Stimulated activated CD8-positive, alpha-beta memory T cell treated with anti-CD3 and anti-CD28 coated beads, Interleukin-4, amount 100 ng/mL, for 1 hour (primary cell): ENCODE results near the gene KIF18B.

Source experiments
- DNase-seq, 2 donors: peaks; one replicate each; pipeline ENCODE4 v3.0.0-alpha.2; 2020; ENCODE audit warnings: low read depth in 2 of 2, low spot score in 1 of 2

KIF18B gene

DNA sequence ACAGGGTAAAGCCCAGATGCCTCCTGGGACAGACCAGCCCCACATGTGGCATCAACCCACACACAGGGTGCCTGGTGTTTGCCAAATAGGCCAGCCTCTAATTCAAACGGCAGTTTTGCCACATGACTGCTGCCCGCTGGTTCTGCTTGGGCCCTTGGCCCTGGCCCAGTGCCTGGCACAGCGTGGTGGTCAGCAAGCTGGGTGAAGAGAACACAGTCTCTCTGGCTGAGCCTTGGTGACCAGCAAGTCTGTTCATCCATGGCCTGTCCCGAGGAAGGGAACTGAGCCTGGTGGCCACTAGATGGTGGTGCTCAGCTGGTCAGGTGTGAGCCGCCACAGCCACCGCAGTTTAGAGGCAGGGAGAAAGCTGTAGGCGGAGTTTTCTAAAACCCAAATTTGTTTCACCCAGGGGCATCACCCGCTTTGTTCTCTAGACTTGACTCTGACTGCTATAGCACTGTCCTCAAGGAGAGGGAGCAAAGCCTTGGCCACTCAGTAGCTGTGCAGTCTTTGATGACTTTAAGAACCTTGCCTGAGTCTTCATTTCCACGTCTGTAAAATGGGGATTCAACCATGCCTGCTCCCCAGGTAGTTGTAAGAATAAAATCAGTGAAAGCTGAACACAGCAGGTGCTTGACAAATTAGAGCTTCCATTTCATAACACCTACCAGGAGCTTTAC is 27.5 kb downstream of the KIF18B start:
- peak; percentile 18 to 28 for DNase-seq

DNA sequence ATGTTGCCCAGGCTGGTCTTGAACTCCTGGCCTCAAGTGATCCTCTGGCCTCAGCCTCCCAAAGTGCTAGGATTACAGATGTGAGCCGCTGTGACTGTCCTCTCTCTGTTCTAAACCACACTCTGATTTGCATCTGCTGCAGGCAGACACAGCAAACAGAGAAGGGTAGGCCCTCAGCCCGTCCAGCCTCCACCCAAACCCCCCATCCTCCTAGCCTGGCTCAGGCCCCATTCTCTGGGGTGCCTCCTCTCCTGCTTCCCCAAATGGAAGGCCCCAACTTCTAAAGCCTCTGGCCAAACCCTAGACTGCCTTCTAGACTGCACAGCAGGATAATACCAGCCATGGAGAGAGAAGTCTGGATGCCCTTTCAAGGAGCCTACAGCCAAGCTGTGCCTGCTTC is 28.2 kb downstream of the KIF18B start:
- DNase-seq: no peak

DNA sequence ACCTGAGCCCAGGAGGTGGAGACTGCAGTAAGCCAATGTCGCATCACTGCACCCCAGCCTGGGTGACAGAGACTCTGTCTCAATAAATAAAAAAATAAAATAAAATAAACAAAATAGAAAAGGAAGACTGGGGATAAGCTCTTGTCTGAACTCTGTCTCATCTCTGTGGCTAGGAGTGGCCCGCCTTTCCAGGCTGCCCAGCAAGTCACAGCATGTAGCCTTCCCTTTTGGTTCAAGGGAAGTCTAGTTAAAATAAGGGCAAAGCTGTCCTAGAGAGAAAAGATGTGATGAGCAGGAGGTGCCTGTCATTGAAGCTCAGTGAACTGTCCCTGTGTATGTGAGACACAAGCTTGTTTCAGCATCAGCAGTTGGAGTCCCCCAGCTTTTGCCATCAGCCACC is 29.6 kb downstream of the KIF18B start:
- DNase-seq: no peak

DNA sequence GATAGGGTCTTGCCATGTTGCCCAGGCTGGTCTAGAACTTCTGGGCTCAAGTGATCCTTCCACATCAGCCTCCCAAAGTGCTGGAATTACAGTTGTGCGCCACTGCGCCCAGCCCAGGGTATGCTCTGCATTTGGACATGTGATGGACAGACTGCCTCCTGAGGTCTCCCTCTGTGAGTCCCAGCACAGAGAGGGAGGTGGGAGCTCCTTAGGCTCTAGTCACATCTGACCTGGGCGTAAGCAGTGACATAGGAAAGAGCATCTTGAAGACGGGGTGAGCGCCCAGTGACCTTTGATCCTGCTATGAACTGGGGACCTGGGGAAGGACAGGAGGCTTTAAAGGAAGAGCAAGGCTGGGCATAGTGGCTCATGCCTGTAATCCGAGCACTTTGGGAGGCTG is 30.1 kb downstream of the KIF18B start:
- no peak for DNase-seq

DNA sequence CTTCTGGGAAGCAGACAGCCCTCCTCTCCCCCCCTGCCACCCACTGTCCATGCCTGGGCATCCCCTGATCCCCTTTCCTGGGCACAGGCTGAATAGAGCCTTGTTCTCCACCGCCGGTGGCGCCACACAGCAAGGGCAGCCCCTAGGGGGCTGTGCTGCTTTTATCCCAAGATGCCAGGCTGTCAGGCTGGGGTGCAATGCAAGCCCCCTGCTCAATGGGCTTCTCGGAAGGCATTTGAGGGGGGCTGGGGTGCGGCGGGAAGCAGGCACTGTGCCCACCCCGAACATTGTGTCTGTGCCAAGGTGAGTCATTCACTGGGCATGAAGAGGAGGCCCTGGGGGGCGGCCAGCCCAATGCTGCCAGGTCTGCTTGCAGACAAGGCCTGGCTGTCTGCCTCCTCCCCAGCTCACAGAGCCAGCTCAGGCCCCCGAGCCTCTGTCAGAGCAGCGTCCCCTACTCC is 30.8 kb downstream of the KIF18B start:
- DNase-seq: no peak

DNA sequence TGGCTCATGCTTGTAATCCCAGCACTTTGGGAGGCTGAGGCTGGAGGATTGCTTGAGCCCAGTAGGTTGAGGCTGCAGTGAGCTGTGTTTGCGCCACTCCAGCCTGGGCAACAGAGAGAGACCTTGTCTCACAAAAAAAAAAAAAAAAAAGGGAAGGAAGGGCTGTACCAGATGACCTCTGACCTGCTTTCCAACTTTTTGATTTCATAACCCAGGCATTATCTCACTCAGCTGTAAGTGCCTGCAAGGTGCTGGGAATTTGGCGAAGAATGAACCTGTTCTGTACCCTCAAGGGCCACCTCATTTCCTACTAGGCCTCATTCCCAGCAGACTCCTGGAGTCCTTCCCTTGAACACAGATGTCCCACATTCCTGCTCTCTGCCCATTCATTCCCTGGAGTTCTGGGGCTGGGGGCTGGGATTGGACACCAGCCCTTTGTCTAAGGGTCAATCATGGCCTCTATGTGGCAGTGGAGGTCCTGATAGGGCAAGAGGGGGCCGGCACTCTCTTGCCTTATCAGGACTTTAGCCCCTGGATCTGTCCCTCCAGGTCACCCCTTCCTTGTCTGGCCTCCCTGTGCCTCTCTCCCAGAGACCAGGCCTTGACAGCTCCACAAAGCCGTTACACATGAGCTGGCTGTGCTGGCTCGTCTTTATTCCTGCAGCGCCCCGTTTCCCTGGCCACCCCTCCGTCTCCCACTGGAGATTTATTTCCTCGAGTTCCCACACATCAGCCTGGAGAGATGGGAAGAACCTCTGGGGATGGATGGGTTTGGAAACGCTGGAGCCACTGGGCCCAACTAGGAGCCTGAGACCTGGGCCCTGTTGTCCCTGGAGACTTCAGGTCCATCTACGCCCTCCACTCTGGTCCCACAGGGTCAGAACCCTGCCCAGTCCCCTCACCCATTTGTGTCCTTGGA is 31.5 kb downstream of the KIF18B start:
- DNase-seq: no peak

DNA sequence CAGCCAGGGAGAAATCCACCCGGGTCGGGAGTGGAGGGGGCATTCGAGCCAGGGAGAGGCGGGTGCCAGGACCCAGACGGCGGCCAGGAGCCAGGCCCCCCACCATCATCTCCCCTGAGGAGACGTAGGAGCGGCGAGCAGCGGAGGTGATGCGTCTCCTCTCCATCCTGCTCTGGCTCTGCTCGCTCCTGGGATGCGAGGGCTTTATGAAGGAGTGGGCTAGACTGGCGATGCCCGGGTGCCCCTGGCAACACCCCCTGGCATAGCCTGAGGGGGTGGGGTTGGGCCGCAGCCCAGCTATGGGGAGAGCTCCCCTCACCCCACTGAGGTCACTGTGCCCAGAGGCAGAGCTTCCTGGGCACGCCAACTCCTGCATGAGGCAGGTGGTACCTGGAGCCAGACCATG is 32.2 kb downstream of the KIF18B start, which contains the start of gene GFAP:
GFAP (minus strand) TSS at position 180 of the 406 bp plus-strand sequence; CDS start at position 166, 14 bp downstream.
- DNase-seq: no peak

GRCh38 chr17:44914698-44915271 is 32.8 kb downstream of the KIF18B start:
- no peak for DNase-seq

DNA sequence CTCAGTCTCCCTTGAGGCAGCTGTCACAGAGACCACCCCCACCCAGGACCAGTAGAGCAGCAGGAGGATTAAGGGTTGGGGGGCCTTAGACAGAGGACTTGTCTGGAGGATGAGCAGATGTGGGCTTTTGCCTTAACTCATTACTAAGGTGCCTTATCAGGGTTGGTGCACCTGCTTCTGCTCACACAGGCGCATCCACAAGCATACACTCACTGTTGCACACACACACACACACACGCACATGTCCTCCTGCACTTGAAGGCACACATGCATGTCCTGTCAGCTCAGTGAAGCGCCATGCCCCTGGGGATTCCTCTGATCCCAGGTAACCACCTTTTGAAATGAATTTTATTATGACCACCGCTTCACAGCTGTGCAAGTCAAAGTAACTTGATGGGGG is 33.4 kb downstream of the KIF18B start:
- DNase-seq: no peak

DNA sequence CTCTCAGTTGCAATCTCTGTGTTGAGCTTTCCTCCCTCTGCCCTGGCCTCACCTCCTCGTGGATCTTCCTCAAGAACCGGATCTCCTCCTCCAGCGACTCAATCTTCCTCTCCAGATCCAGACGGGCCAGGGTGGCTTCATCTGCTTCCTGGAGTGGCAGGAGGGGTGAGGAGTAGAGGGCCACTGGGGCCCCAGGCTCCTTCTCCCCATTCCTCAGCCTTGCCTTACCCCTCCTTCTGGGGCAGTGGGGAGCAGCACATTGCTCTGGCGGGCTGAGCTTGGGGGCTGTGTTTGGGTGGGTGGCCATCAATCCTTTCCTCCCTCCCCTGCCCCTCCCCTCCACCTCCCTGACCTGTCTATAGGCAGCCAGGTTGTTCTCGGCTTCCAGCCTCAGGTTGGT is 33.9 kb downstream of the KIF18B start:
- DNase-seq: no peak

DNA sequence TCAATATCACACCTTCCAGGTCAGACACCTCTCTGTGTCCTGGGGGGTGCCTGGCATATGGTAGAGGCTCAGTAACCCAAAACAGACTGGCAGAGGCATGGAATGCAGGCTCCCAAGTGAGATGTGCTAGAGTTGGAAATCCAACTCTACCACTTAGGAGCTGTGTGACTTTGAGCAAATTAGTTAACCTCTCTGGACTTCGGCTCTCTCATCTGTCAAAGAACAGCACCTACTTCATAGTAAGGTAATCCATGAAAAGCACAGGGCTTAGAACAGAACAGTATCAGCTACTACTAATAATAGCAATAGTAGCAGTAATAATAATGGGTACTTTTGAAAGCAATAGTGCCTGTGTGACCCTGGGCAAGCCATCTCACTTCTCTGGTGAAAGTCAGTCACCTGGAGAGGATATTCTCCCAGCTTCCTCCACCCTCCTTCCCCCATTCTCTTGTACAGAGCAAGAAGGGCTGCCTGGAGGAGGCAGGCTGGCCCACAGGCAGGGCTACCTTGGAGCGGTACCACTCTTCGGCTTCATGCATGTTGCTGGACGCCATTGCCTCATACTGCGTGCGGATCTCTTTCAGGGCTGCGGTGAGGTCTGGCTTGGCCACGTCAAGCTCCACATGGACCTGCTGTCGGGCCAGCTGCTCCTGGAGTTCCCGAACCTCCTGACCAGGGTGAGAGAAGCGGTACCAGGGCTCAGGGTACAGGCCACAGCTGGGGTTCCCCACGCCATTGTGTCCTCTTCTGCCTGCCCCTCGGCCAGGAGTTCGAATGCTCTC is 34.6 kb downstream of the KIF18B start:
- DNase-seq: no peak

- DNase-seq: peak in 1 of 2 donors; percentile 31
These were observed 36.2 kb downstream of the KIF18B start for GRCh38 chr17:44911133-44912001.

DNA sequence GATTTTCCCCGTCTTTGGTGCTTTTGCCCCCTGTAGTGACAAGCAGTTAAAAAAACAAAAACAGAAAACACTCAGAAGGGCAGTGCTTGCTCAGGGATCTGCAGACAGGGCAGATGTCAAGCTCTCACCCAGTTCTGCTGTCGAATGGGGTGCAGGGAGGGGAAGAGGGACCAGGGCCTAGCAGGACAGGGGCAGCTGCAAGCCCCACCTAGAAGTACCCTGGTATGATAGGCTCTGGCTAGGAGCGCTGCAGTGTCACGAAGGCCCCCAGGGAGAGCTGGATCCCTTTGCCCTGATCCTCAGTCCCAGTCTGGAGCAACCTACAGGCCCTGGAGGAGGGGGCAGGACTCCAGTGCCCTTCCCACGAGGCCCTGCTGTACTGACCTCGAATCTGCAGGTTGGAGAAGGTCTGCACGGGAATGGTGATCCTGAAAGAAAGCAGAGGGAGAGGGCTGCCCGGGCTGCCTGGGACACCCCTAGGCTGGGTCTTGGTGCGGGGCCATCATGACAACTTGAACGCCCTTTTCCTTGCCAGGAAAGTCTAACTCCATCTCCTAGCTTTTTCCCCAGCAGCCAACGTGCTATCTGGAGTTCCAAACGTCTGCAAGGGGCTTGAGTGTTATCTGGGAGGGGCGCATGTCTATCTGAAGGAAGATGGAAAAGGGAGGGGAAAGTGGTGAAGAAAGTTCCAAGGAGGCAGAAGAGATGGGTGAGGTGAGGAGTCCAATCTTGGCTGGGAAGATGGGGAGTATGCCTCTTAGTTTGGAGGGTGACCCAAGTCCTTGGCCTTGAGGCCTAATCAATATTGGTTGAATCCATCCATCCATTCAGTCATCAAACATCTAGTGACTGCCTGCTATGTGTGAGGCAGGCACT is 37.1 kb downstream of the KIF18B start:
- no peak for DNase-seq

- no peak for DNase-seq
These were observed 37.9 kb downstream of the KIF18B start for GRCh38 chr17:44909681-44910144.

GRCh38 chr17:44908761-44909326 is 38.7 kb downstream of the KIF18B start:
- no peak for DNase-seq

DNA sequence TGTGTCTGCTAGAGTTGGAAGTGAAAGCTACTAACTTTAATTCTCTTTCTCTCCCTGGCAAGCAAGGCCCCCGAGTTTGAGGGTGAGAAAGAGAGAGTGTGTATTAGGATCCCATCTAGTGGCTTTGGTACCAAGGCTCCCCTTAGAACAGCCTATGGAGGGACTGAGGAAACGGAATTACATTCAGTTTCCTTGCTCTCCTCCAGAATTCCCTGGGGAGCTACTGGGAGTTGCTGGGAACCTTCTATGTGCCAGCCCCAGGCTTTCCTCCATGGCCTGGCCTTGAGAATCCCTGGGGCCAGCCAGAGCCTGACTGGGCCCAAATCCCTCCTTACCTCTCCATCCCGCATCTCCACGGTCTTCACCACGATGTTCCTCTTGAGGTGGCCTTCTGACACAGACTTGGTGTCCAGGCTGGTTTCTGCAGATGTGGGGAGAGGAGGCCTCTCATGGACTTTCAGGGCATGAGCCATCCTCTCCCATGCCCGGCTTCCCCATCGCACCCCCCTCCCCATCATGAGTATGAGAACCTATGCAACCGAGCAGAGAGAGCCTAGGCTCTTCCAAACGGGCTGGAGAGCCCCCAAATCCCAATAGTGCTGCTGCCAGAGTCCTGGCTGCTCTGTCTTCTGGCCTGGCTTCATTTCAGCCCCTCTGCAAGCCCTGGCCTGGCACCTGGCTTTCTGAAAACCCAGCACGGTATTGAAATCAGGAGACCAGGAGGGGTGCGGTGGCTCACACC is 39.7 kb downstream of the KIF18B start:
- no peak for DNase-seq

- no peak for DNase-seq
These were observed 40.5 kb downstream of the KIF18B start for GRCh38 chr17:44906763-44907728.
